Measurements from ENCODE around the gene DCAF7. TPM values are rescaled to one million over a fixed set of nuclear protein-coding genes. Genes with fewer than 3 reads are reported as not detected.

The DCAF7 gene
- total RNA-seq, 4 donors from 2014 or later: 24.8 to 29.7 (median 25.9) TPM

DNA sequence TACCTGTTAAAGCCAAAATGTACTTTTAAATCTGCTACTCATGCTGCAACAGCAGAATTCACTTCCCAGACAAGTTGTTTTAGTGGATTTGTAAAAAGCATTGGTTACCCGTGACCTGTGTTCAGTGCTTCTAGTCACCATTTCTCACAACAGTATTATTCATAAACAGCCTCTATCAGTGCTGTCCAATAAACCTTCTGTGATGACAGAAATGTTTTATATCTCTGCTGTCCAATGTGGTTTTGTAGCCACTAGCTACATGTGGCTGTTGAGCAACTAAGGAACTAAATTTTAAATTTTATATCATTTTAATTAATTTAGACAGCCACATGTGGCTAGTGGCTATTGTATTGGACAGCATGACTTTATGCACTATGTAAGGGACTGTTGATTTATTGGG lies 84.5 kb downstream of the DCAF7 start:
- WGBS, 2 donors: 53 to 83% methylated on average over 1 of the region's 1 CpG
- Histone ChIP-seq H3K27me3 (no peaks in the 10 kb centered on the region), H3K9me3 (no peaks in the 10 kb centered on the region), H3K27ac (peak overlapping the region in 1 of 4 donors; percentile 55), H3K4me1 (peaks cover 8 to 62% (median 35%) of the 10 kb centered on the region in 3 donors), H3K4me3 (no peak overlapping the region), H3K36me3 (peaks cover 5 to 71% (median 10%) of the 10 kb centered on the region in 3 donors)
- TF ChIP-seq, protein P1, sequence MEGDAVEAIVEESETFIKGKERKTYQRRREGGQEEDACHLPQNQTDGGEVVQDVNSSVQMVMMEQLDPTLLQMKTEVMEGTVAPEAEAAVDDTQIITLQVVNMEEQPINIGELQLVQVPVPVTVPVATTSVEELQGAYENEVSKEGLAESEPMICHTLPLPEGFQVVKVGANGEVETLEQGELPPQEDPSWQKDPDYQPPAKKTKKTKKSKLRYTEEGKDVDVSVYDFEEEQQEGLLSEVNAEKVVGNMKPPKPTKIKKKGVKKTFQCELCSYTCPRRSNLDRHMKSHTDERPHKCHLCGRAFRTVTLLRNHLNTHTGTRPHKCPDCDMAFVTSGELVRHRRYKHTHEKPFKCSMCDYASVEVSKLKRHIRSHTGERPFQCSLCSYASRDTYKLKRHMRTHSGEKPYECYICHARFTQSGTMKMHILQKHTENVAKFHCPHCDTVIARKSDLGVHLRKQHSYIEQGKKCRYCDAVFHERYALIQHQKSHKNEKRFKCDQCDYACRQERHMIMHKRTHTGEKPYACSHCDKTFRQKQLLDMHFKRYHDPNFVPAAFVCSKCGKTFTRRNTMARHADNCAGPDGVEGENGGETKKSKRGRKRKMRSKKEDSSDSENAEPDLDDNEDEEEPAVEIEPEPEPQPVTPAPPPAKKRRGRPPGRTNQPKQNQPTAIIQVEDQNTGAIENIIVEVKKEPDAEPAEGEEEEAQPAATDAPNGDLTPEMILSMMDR (IDR thresholded peaks at IDR 0.05): no peak
- no peak for TF ChIP-seq POLR2A (IDR thresholded peaks at IDR 0.05)
- no peak for DNase-seq
- intact Hi-C loops (cut with DNase I): no loop called here

DNA sequence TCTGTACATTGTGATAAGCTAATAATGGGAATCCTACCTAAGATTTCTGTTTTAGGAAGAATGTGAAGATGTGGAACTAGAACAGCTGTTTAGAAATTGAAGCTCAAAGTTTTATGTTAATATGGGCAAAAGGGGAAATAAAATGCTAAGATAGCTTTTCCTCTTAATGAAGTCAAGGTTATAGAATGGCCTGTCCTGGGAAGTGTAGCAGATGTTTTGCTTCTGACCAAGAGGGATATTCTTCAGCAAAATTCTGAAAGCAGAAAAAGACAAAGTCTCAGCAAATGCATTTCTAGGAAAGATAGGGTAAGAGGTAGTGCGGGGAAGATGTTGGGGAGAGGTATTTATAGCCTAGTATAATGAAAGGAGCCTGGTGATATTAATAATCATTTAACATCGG lies 85.0 kb downstream of the DCAF7 start:
- H3K4me3 ChIP-seq: no peak overlapping the region
- peak overlapping the region in 2 of 4 donors; percentile 13 to 16 for H3K27ac ChIP-seq
- peaks cover 5 to 75% (median 10%) of the 10 kb centered on the region in 3 donors for H3K36me3 ChIP-seq
- no peaks in the 10 kb centered on the region for H3K27me3 ChIP-seq
- H3K4me1 ChIP-seq: peaks cover 8 to 57% (median 30%) of the 10 kb centered on the region in 3 donors
- no peaks in the 10 kb centered on the region for H3K9me3 ChIP-seq
- intact Hi-C loops (cut with DNase I): no loop called here
- no peak for DNase-seq
- TF ChIP-seq, protein P1 (IDR thresholded peaks at IDR 0.05): no peak
- no peak for TF ChIP-seq POLR2A (IDR thresholded peaks at IDR 0.05)
- 82 to 83% methylated on average over 2 of the region's 2 CpGs for WGBS, 2 donors

DNA sequence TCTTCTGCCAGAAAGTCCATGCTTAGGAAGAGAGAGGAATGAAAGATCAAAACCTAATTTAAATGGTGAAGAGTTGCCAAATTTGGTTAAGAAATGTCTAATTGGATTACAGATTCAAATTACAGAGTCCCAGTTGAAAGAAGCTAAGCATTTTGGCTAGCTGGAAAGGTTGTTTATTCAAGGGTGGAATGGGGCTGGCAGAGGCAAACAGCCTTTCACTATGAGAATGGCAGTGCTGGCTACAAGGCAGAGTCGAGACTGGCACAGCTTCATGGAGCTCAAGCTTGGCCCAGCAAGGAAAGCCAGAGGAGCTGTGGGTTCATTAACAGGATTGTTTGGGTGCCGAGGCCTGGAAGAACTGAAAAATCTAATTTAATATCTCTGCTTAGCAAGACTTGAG lies 85.5 kb downstream of the DCAF7 start:
- no peak for DNase-seq
- Histone ChIP-seq H3K4me3 (no peak overlapping the region), H3K36me3 (peaks cover 5 to 75% (median 10%) of the 10 kb centered on the region in 3 donors), H3K9me3 (no peaks in the 10 kb centered on the region), H3K27me3 (no peaks in the 10 kb centered on the region), H3K27ac (peak overlapping the region in 2 of 4 donors; percentile 13 to 16), H3K4me1 (peaks cover 8 to 52% (median 26%) of the 10 kb centered on the region in 3 donors)
- no peak for TF ChIP-seq POLR2A (IDR thresholded peaks at IDR 0.05)
- TF ChIP-seq, protein P1 (IDR thresholded peaks at IDR 0.05): no peak
- intact Hi-C loops (cut with DNase I): no loop called here
- 81 to 94% methylated on average over 2 of the region's 2 CpGs for WGBS, 2 donors

DNA sequence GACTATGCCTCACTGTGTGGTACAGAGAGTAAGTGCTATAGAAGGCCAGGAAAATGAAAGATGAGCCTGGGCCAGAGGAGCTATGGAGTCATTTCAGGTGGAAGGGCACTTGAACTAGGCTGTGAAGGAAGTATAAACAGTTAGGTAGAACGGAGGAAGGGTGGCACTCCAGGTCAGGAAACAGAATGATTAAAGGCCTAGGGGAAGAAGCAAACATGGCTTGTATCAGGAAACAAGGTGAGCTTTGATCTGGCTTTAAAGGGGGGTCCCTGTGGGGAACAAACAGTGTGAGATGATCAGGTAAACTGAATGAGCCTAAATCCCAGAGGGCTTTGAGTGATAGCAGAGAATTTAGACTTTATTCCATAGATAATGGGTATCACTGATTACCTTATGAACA lies 88.8 kb downstream of the DCAF7 start:
- H3K4me1 ChIP-seq: peaks cover 0 to 23% (median 7%) of the 10 kb centered on the region in 3 donors
- no peak for DNase-seq
- no peaks in the 10 kb centered on the region for H3K27me3 ChIP-seq
- H3K4me3 ChIP-seq: no peak overlapping the region
- no peak overlapping the region for H3K27ac ChIP-seq
- 26 to 48% methylated on average over 1 of the region's 1 CpG for WGBS, 2 donors
- TF ChIP-seq POLR2A (IDR thresholded peaks at IDR 0.05): no peak
- TF ChIP-seq, protein P1 (IDR thresholded peaks at IDR 0.05): no peak
- intact Hi-C loops (cut with DNase I): no loop called here
- H3K36me3 ChIP-seq: peaks cover 5 to 75% (median 5%) of the 10 kb centered on the region in 3 donors
- H3K9me3 ChIP-seq: no peaks in the 10 kb centered on the region

DNA sequence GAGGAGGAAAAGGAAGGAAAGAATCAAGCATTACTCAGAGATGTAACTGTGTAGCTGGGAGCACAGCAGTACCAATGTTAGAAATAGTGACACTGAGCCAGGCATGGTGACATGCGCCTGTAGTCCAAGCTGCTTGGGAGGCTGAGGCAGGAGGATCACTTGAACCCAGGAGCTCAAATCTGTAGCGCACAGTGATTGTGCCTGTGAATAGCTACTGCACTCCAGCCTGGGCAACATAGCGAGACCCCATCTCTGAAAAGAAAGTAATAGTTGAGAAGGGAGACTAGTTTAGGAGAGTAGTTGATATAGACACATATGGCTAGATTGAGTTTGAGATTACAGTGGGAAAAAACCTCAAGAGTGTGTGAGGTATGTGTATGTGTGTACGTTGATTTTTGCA lies 89.8 kb downstream of the DCAF7 start:
- Histone ChIP-seq H3K4me3 (no peak overlapping the region), H3K4me1 (peaks cover 0 to 14% (median 7%) of the 10 kb centered on the region in 3 donors), H3K27ac (no peak overlapping the region), H3K27me3 (no peaks in the 10 kb centered on the region), H3K36me3 (peaks cover 5 to 70% (median 5%) of the 10 kb centered on the region in 3 donors), H3K9me3 (no peaks in the 10 kb centered on the region)
- WGBS, 2 donors: 96 to 99% methylated on average over 4 of the region's 4 CpGs
- intact Hi-C loops (cut with DNase I): no loop called here
- no peak for DNase-seq
- TF ChIP-seq, protein P1 (IDR thresholded peaks at IDR 0.05): no peak
